GM18498 (cell line): ENCODE measurements around the gene MTA3.
A peak's percentile ranks its signal among the peaks of the same experiment; 100 is the strongest.

Source experiments
- ATAC-seq: cut with Tn5 transposase; IDR thresholded peaks from one replicate; pipeline ENCODE4 v1.9.1; 2021; ENCODE audit warnings: mild to moderate bottlenecking, moderate library complexity; ENCODE audit not compliant: unreplicated experiment

The MTA3 gene

DNA sequence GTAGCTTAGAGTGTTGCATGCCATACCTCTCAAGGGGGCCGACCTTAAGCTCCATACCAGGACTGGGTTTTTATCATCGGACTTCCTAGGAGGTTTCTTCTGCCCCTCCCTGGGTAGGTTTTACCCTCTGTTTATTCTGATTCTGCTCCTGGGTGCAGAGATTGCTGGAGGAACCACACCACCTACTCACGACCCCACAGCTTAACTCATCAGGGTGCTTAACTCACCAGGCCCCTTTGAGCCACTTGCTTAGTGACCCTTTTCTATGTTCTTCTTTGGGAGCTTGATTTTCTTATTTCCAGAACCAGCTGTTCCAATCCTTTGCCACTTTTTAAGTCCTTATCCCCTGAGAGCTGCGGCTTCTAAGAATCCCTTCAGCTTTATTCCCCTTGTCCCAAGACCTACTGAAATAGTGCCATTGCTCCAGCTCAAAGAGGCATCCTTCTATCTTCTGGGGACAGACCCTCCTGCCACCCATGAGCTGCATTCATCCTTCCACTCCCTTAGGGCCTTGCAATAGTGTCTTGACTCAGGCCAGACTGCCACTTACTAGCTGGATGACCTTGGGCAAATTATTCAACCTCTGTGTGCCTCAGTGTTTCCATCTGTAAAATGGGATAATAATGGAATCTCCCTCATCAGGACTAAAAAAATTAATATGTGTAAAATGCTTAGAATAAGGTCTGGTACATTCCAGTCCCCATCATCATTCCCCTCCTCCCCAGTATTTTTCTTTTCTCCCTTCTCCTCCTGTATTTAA lies 189.7 kb downstream of the MTA3 start:
- ATAC-seq: no peak

DNA sequence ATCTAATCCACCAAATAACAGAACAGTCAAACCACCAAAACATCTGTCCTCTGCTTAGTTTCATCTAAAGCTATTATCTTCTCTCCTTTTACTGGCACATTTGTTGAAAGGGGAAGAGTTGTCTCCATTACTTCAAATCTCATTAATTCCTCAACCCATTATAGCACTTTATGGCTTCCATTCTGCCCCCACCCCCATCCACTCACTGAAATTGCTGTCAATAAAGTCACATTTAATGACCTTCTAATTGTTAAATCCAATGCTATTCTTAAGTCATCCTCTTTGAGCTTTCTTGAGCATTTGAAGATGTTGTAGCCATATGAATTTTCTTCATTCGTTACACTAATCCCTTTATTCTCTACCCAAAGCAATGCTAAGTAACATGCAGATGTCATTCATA lies 190.3 kb downstream of the MTA3 start:
- ATAC-seq: no peak

DNA sequence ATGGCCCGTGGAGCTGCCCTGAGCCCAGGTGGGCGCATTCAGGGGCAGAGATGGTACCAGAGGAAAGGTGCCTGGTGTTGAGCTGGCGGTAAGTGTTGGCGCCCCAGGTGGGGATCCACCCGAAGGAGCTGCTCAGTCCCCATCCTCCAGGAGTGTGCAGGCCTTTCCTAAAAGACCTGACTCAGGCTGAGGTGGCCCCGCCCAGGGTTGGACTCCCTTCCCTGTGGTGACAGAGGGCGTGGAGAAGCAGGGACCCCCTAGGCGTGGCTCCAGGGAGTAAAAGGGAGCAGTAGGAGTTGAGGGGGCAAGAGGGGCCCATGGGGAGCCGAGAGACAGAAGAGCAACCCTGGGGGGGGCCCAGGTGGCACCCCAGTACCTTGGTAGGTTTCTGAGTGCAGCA lies 193.1 kb downstream of the MTA3 start:
- no peak for ATAC-seq

DNA sequence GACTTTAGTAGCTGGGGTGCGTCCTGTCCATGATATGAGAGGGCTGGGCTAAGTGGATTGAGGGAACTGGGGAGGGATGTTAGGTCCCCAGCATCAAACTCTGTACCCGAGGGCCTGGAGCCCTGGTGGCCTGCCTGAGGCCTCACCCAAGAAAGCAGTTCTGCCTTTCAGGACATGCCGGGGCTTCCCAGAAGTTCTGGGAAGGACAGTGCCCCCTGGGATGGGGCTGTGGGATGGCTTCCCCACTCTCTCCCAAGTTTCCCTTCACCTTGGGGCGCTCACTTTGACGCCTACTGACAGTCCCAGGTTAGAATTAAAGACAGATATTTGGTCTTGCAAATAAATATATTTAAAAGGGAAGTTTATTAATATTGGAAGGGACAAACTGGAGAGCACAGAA lies 193.7 kb downstream of the MTA3 start:
- ATAC-seq: no peak

DNA sequence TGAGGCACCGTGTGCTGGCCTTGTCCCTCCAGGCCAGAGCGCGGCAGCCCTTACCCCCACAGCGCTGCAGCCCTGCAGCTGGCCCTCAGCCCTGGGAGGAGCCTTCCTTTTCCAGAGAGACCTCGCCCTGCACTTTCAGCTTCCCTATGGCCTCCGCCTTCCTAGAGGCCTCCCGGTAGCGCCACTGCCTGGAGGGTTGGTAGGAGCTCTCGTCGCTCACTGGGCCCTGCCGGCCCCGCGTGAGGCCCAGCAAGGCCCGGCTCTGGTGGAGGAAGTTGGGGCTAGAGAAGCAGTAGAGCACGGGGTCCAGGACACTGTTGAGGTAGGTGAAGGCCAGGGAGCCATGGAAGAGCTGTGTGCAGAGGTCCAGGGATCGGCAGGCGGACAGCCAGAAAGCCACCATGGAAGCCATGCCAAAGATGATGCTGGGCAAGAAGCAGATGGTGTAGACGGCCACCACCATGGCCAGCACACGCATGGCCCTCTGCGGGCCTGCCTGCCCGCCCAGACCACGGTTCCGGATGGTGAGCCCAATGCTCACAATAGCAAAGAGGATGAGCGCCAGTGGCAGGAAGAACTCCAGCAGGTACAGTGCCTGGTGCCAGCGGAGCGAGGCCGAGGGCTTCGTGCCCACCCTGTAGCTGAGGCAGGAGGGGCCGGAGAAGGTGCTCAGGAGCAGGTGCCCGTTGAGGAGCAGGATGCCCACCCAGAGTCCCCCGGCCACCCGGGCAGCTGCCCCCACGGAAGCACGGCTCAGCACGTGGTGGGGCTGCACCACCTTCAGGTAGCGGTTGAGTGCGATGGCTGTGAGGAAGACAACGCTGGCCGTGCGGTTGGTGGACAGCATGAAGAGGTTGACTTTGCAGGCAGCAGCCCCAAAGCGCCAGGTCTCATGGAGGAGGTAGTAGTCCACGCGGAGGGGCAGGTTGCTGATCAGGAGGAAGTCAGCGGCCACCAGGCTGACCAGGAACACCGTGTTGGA lies 194.7 kb downstream of the MTA3 start:
- no peak for ATAC-seq

DNA sequence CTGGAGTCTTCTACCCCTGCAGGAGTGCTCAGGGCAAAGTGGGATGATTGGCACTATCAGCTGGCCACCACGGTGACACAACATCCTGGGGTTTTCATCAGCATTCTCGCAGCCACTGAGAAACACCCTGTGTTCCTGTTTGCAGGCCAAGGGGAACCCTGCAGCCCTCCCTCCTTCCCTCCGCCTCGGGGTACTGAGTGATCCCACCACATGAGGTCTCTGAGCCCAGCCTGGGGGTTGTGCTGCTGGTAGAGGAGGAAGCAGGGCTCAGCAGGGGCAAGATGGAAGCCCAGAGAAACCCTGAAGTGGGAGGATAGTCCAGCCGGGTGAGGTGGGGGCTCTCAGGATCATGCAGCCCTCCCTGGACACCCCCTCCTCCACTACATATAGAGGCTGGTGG lies 195.7 kb downstream of the MTA3 start, which contains the start of gene OXER1:
OXER1 (minus strand) TSS at position 40 of the 400 bp plus-strand sequence. CDS start 73 bp downstream, outside the sequence.
- ATAC-seq: no peak

DNA sequence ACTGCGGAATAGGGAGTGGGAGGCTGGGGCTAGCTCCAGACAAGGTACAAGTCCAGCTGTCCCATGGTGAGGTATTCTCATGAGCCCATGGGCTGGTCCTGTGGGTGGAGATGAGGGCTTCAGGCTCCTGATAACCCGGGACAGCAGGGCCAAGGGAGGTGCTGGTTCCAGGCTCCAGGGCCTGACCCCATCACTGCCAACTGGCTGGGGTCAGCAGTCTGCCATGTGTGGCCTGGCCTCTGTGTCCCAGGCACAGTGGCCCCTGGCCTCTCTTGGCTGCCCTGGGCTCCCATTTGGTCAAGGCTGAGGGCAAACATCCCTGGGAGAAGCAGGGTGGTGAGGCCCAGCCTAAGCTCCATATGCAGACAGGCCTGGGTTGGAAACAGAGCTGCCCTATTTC lies 196.5 kb downstream of the MTA3 start:
- ATAC-seq: no peak

DNA sequence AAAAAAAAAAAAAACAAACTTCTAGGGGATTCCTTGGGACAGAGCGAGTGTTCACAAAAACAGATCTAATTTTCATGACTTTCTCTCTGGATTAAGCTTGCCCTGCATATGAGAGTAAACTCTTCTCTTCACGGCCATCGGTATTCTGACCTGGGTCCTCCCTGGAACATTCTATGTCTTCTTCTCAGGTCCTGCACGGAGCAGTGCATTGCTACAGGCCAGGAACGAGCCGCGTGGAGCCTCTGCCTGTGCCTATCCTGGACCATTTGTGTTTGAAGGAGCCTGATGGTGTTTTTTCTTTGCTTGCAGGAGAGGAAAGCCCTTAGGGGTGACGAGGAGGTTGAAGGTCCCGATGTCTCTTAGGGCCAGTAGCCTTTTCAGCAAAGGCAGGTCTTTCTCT lies 197.3 kb downstream of the MTA3 start:
- no peak for ATAC-seq

DNA sequence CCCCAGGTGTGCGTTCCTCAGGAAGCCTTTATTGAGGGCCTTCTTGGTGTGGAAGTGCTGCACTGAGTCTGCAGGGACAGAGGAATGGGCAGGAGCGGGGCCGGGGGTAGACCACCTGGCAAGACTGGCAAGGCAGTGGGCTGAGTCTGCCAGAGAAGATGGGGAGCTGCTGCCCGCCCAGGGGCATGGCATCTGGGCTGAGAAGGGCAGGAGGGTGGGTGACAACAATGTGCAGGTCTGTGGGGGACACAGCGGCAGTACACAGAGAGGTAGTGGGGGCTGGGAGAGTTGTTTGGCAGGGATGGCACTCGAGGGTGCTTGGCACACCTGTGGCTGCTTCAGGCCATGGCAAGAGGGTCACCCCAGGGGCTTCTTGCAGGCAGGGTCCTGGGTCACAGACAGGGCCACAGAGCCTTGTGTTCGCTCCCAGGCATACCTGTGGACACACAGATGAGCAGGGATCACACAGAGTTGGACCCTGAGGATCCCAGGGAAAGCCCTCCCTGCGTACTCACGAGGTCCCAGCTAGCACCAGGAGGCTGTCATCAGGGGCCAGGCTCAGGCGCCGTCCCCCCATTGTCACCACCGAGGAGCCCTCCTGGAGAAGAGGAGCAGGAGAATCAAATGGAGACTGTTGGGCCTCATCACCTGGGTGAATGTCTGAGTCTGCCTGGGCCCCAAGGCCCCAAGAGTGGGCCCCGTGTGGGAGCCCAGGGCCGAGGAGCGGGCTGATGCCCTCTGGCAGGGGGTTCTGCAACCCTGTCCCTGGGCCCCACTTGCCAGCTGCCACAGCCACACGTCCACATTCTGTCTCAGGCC lies 198.9 kb downstream of the MTA3 start:
- no peak for ATAC-seq

DNA sequence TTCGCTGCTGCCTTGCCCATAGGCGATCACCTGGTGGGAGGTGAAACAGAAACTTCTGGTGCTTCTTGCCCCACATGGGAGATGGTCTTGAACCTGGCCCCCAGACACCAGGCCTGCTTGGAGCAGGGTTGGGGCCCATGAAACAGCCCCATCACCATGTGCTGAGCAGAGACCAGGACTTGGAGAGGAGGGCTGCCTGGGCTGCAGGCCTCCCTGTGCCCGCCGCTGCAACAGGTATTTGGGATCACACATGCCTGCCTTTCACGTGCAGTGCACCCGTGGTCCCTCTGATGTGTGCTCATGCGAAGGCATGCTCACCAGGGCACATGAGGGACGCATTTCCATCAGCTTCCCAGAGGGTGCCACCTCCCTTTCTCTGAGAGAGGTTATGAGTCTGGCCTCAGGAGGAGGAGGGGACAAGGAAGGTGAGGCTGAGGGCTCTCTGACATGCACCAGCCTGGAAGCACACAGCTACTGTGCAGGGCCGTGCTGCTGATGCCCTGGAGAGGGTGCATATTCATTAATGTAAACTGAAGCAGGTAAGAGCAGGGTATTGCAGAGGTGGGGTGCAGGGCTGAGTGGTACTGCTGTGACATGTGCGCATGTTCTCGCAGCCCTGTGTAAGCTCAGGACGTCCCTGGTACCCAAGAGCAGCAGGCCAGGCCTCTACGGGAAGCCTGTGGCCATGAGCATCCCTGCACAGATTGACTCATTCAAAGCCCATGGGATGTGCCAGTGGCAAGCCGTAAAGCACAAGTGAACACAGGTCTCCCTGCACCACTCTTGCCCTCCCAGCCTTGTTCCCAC lies 199.7 kb downstream of the MTA3 start:
- ATAC-seq: no peak

DNA sequence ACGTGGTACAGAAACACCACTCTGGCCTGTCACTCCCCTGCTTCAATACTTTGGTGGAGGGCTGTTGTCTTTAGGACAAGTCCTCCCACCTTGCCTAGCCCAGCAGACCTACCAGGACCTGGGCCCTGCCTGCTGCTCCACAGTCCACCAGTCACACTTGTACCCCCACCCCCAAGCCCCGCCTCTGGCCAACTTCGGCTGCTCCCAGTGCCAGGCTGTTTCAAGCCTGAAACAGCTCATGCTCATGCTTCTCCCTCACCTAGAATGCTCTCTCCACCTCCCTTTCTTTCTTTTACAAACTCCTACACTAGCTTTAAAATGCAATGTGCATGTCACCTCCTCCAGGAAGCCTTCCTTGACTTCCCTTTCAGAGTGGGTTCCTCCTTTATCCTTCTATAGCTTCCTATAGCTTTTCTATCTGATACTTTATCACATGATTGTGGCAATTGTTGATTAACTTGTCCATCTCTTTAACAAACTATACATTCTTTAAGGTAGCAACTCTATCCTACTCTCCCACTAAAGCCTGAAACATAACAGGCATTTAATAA lies 200.3 kb downstream of the MTA3 start:
- no peak for ATAC-seq

DNA sequence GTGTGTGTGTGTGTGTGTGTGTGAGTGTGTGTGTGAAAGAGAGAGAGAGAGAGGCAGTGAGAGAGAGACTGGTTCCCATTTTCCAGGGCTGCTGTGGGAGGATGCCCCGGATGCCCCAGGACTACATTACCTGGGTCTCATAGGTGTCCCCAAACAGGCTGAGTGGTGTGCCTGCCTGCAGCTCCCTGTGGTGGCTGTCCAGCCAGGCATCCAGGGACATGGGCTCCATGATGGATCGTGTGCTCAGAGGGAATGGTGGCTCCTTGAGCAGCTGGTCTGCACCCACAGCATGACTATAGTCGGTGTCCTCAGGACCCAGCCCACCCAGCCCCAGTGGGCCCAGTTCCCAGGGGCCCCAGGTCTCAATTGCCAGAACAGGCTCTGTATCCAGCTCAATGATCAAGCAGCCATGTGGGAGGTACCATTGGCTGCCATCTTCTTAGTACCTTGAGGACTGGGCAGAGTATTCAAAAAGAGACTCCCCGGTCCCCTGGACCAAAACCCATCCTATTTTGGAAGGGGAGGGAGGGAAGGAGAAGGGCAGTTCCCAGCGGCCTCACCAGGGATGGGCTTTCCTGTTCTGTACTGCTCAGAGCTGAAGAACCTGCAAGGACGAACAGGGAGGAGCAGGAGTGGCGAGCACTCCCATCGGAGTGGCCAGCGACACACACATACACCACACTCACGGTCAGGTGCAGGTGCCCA lies 201.3 kb downstream of the MTA3 start:
- ATAC-seq: no peak

DNA sequence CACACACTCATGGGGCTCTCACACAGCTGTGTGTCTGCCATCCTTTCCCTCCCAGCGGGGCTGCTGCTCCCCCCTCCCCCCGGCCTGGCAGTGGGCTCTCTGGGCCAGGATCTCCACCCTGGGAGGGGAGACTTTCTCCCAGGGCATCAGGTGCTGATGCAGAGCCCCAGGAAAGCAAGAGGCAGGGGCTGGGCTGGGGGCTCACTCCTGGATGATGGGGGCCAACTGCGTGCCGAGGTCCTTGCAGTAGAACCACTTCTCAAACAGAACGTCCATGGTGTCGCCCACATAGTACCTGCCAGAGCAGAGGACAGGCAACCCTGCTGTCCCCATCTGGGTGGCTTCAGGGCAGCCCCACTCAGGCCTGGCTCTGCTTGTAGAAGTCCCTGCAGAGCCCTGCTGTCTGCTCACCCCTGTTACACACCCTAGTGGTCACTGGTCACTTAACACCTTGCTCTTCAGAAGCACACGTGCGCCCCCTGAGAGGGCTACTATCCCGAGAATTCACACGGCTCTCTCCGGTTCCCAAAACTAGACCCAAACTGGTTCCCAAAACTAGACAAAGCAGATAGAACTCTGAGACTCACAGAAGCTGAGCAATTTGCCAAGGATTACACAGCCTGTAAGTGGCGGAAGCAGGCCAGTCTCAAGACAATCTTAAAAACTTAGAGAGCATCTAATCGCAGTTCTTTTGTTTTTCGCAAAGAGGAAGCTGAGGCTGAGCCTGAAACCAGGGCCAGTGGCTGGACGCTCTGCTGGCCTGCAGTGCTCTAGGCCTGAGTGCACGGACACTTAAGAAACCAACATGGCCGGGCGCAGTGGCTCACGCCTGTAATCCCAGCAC lies 202.1 kb downstream of the MTA3 start:
- peak; percentile 66 for ATAC-seq

DNA sequence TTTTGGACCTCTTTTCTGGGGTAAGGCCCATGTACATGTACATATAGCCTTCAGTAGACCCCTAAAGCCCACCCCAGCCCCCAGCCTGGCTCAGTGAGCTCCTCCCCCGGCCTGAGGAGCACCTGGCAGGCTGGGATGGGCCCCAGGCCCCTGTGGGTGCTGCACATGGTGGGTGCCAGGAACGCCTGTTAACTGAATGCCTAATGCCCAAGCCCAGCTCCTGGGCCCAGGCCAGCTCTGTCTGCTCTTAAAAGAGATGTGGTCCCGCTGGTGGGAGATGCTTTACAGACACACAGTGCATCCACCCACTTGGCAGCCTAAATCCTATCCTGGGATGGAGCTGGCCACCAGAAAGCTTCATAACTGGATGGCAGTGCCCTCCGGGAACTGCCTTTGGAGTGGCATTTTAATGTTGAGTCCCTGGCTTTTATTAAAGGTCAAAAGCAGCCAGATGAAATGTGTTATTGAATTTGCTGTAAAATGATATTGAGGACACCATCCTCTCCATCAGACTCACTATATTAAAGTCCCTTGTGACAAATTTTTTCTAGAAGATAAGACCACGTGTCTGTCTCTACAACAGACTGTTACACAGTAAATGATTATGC lies 203.2 kb downstream of the MTA3 start:
- no peak for ATAC-seq

DNA sequence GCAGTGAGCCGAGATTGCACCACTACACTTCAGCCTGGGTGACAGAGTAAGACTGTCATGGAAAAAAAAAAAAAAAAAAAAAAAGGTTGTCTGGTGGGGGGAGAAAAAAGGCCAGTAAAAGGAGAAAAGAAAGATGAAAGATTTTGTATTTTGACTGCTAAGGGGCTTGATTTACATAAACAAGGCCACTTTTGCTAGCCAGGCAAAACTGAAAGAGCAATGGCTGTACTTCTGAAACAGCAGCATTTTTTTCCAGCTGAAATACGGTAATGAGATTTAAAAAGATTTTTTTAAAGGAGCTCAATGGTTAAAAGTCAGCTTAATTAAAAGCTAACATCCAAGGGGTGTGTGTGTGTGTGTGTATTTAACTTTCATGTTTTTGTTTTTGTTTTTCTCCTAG lies 206.8 kb downstream of the MTA3 start:
- peak; percentile 52 for ATAC-seq

DNA sequence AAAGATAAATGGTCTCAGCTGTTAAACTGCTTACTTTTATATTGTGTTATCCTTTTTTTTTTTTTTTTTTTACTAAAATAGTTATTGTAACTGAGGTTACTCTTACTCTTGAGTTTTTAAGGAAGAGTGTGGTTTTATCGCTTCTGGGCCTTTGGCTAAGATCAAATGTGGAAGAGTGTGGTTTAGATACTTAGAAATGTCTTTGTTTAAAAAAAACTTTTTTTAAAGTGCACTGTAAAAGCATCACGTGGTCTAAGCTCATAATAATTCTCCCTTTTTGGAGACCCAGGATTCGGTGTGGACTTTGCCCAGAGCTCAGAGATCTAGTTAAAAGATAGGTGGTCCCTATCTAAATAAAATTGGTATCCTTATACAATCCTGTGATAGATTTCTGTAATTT lies 207.4 kb downstream of the MTA3 start:
- no peak for ATAC-seq

DNA sequence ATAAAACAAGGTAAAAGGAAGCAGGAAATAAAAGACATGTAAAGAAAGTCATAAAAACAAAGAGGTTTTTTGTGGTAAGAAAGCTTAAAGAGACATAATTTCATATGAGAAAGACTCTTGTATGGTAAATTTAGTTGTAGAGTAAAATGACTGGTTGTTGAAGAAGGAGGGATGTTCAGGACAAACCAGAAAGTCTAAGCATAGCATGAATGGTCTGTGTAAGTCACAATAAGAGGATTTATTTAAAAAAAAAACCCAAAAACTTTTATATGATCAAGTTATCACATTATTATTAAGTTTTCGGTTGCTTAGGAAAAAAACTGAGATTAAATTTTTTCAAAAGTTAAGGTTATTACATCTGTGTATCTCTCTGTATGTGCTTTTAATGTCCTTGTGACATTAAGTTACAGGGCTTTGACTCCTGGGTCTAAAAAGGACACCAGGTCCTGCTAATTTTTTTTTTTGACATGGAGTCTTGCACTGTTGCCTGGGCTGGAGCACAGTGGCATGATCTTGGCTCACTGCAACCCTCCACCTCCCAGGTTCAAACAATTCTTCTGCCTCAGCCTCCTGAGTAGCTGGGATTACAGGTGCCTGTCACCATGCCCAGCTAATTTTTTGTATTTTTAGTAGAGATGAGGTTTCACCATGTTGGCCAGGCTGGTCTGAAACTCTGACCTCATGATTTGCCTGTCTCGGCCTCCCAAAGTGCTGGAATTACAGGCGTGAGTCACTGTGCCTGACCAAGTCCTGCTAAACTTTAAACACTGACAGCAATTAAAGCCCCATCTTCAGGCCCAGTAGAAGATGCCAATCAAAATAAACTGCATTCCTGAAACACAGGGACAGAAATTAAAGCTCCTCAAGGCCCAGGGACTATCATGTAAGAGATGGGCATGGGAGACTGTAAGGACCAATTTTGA lies 209.7 kb downstream of the MTA3 start:
- no peak for ATAC-seq
